H1 (cell line): ENCODE results near the gene PIGU. TPM values are rescaled to one million over a fixed set of nuclear protein-coding genes. Genes with fewer than 3 reads are reported as not detected.

Experiments used
- ASH2L ChIP-seq: fragments of 200-600, 300-600 bp; sonication (generic); IDR thresholded peaks from one replicate; pipeline ENCODE4 v1.7.1; 2017; ENCODE audit warnings: low read length
- CBX5 ChIP-seq: fragments of 300-800, 300-1000 bp; sonication (generic); IDR thresholded peaks from 2 replicates; pipeline ENCODE4 v1.7.1; 2016; ENCODE audit warnings: antibody characterized with exemption, low read length, low read depth
- JUND ChIP-seq: IDR thresholded peaks from 2 replicates; pipeline ENCODE4 v1.6.1; 2011; ENCODE audit warnings: mild to moderate bottlenecking, improper control_type of control experiment, low read length
- KDM4A ChIP-seq: IDR thresholded peaks from one replicate; pipeline ENCODE4 v1.7.1; 2012; ENCODE audit warnings: low read depth, mild to moderate bottlenecking, moderate library complexity, low read length, inconsistent platforms; ENCODE audit not compliant: severe bottlenecking
- RAD21 ChIP-seq, 2 experiments: IDR thresholded peaks in 1 of 2; conservative IDR thresholded peaks in 1 of 2; 2 replicates each; pipeline ENCODE4 v1.6.1; 2011; ENCODE audit warnings: low read depth in 2 of 2, low read length in 2 of 2, improper control_type of control experiment in 1 of 2, inconsistent platforms in 1 of 2, mild to moderate bottlenecking in 1 of 2, moderate library complexity in 1 of 2
- RBBP5 ChIP-seq: IDR thresholded peaks from 2 replicates; pipeline ENCODE4 v1.7.1; 2012; ENCODE audit warnings: low read depth, mild to moderate bottlenecking, inconsistent platforms, low read length, moderate library complexity, borderline replicate concordance
- RXRA ChIP-seq: IDR thresholded peaks from 2 replicates; pipeline ENCODE4 v1.6.1; 2011; ENCODE audit warnings: low read depth, mild to moderate bottlenecking, low read length, moderate library complexity; ENCODE audit not compliant: insufficient read depth
- SIN3A ChIP-seq, 2 experiments: IDR thresholded peaks in 1 of 2; conservative IDR thresholded peaks in 1 of 2; 2 replicates each; pipeline ENCODE4 v1.6.1; 2011 to 2012; ENCODE audit warnings: low read length in 2 of 2, improper control_type of control experiment in 1 of 2, low read depth in 1 of 2, mild to moderate bottlenecking in 1 of 2
- SP1 ChIP-seq: IDR thresholded peaks from 2 replicates; pipeline ENCODE4 v1.6.1; 2011; ENCODE audit warnings: low read depth, low read length
- SRF ChIP-seq: IDR thresholded peaks from 2 replicates; pipeline ENCODE4 v1.6.1; 2011; ENCODE audit warnings: mild to moderate bottlenecking, low read depth, low read length, moderate library complexity
- YY1 ChIP-seq: IDR thresholded peaks from 2 replicates; pipeline ENCODE4 v1.6.1; 2011; ENCODE audit warnings: low read depth, mild to moderate bottlenecking, low read length
- ZNF274 ChIP-seq: IDR thresholded peaks from 2 replicates; pipeline ENCODE4 v1.7.0; 2012; ENCODE audit warnings: low read length, borderline replicate concordance; ENCODE audit errors: extremely low read depth
- polyA plus RNA-seq, 7 experiments: library from polyadenylated mRNA; depleted of rRNA in 3 of 7; stranded (reverse) in 5 of 7; unstranded in 2 of 7; fragments of >200 nt in 5 of 7; fragments of 200-250 nt in 2 of 7; gene quantifications; 1 replicate in 5 of 7; 2 replicates in 1 of 7; 4 replicates in 1 of 7; pipeline versions ENCODE4 v1.2.1 to v1.2.3, GENCODE V29; 2011 to 2013; ENCODE audit warnings: missing spikeins in 2 of 7, mixed read lengths in 2 of 7
- total RNA-seq: library from RNA; stranded (reverse); fragmentation: NEBNext Ultra II Directional; extraction: Animal tissue kit (Norgen Biotek cat#: 25700); gene quantifications from 2 replicates; pipeline ENCODE4 v1.2.1, GENCODE V29; 2021

Gene PIGU
- total and polyA plus RNA-seq, 2 of the 8 experiments (the other 6 are each of a cell fraction or from before 2014, with no cell fraction given), result 28.3 to 117 TPM

DNA sequence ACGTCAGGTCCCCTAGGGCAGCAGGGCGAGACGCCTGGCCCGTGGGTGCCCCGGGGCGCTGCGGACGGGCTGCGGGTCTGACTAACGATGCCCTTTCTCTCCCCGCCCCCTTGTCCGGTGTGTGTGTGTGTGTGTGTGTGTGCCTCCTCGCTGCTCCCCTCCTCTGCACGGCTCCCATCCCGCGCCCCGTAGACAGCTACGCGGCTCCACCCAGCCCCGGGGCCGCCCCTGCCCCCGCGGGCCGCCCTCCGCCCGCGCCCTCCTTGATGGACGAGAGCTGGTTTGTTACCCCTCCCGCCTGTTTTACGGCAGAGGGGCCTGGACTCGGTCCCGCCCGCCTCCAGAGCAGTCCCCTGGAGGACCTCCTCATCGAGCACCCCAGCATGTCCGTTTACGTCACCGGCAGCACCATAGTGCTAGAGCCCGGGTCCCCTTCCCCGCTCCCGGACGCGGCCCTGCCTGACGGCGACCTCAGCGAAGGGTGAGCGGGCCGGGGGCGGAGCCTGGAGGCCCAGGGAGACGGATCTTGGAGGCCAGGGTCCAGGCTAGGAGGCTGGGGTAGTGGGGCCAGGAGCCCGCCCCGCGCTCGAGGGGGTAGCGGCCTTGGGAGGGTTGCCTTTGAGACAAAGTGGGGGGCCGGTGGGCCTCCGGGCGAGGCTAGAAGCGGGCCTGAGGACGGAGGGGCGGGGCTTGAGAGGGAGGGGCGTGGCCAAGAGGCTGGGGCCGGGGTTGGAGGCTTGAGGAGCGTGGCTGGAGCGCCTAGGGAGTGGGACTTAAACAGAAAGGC is 32.3 kb upstream of the PIGU start (continued):
- TF ChIP-seq JUND, result no peak
- TF ChIP-seq ZNF274, result no peak
- no peak for TF ChIP-seq RXRA
- TF ChIP-seq RBBP5, result peak; percentile 24; the same call in 1 of the 2 replicates
- peak; percentile 74 for TF ChIP-seq KDM4A
- TF ChIP-seq CBX5, result no peak
- peak in 1 of 2 experiments; percentile 9; a peak in 1 of 4 replicates for TF ChIP-seq SIN3A (conservative IDR thresholded peaks at IDR 0.05 in 1 of 2, IDR thresholded peaks at IDR 0.05 in 1 of 2; ENCODE audit: low read depth in 1 of 2, low read length in 2 of 2)
- TF ChIP-seq SP1, result 0 out of 2 replicates have a peak, but pooled peaks have one; percentile 6
- no peak for TF ChIP-seq RAD21 (IDR thresholded peaks at IDR 0.05 in 1 of 2, conservative IDR thresholded peaks at IDR 0.05 in 1 of 2; ENCODE audit: low read depth in 2 of 2, low read length in 2 of 2)
- peak; percentile 61 for TF ChIP-seq ASH2L
- no peak for TF ChIP-seq YY1
- no peak for TF ChIP-seq SRF
- TF ChIP-seq, all 59 proteins: peak for 8
